HEK293 (cell line): ENCODE measurements around the gene SPACA5.

Source experiments
- CTCF ChIP-seq: fragments of 450-650 bp; formaldehyde crosslinking; IDR thresholded peaks from 2 replicates; pipeline ENCODE4 v1.5.1; 2016; ENCODE audit warnings: missing biosample characterization, missing genetic modification characterization
- KLF8 ChIP-seq: fragments of 450-650 bp; formaldehyde crosslinking; IDR thresholded peaks from 2 replicates; pipeline ENCODE4 v1.5.1; 2016; ENCODE audit warnings: missing biosample characterization, missing genetic modification characterization
- OVOL3 ChIP-seq: fragments of 450-650 bp; formaldehyde crosslinking; IDR thresholded peaks from 2 replicates; pipeline ENCODE4 v1.5.1; 2016; ENCODE audit warnings: missing biosample characterization, missing genetic modification characterization
- PRDM6 ChIP-seq: fragments of 450-650 bp; formaldehyde crosslinking; IDR thresholded peaks from 2 replicates; pipeline ENCODE4 v1.5.1; 2017; ENCODE audit warnings: missing biosample characterization, missing genetic modification characterization
- SCRT2 ChIP-seq: fragments of 450-650 bp; formaldehyde crosslinking; IDR thresholded peaks from 2 replicates; pipeline ENCODE4 v1.5.1; 2016; ENCODE audit warnings: missing biosample characterization, missing genetic modification characterization
- ZBTB10 ChIP-seq: fragments of 450-650 bp; formaldehyde crosslinking; IDR thresholded peaks from 2 replicates; pipeline ENCODE4 v1.5.1; 2016; ENCODE audit warnings: missing biosample characterization, missing genetic modification characterization
- ZBTB17 ChIP-seq: fragments of 450-650 bp; formaldehyde crosslinking; IDR thresholded peaks from 2 replicates; pipeline ENCODE4 v1.5.1; 2016; ENCODE audit warnings: missing biosample characterization, missing genetic modification characterization
- ZBTB26 ChIP-seq: fragments of 450-650 bp; formaldehyde crosslinking; optimal IDR thresholded peaks from 2 replicates; pipeline ENCODE3; 2016; ENCODE audit warnings: missing biosample characterization, mild to moderate bottlenecking, missing genetic modification characterization
- ZBTB44 ChIP-seq: fragments of 450-650 bp; IDR thresholded peaks from 2 replicates; pipeline ENCODE4 v1.5.1; 2018; ENCODE audit warnings: missing biosample characterization, mild to moderate bottlenecking, missing genetic modification characterization
- ZBTB7A ChIP-seq: fragments of 450-650 bp; formaldehyde crosslinking; IDR thresholded peaks from 2 replicates; pipeline ENCODE4 v1.5.1; 2016; ENCODE audit warnings: low read depth, missing biosample characterization, missing genetic modification characterization
- ZNF10 ChIP-seq: fragments of 450-650 bp; formaldehyde crosslinking; IDR thresholded peaks from 2 replicates; pipeline ENCODE4 v1.5.1; 2017; ENCODE audit warnings: missing biosample characterization, missing genetic modification characterization
- ZNF311 ChIP-seq: fragments of 450-650 bp; formaldehyde crosslinking; IDR thresholded peaks from 2 replicates; pipeline ENCODE4 v1.5.1; 2017; ENCODE audit warnings: missing biosample characterization, missing genetic modification characterization, borderline replicate concordance
- ZNF324 ChIP-seq: fragments of 450-650 bp; formaldehyde crosslinking; IDR thresholded peaks from 2 replicates; pipeline ENCODE4 v1.5.1; 2016; ENCODE audit warnings: missing biosample characterization, missing genetic modification characterization
- ZNF416 ChIP-seq: fragments of 450-650 bp; formaldehyde crosslinking; IDR thresholded peaks from 2 replicates; pipeline ENCODE4 v1.5.1; 2016; ENCODE audit warnings: missing biosample characterization, missing genetic modification characterization
- ZNF433 ChIP-seq: fragments of 450-650 bp; formaldehyde crosslinking; IDR thresholded peaks from 2 replicates; pipeline ENCODE4 v1.5.1; 2016; ENCODE audit warnings: missing biosample characterization, missing genetic modification characterization, low read depth
- ZNF449 ChIP-seq: fragments of 450-650 bp; formaldehyde crosslinking; IDR thresholded peaks from 2 replicates; pipeline ENCODE4 v1.5.1; 2017; ENCODE audit warnings: missing biosample characterization, mild to moderate bottlenecking, missing genetic modification characterization, moderate library complexity
- ZNF529 ChIP-seq: fragments of 450-650 bp; formaldehyde crosslinking; IDR thresholded peaks from 2 replicates; pipeline ENCODE4 v1.5.1; 2017; ENCODE audit warnings: missing genetic modification characterization, missing biosample characterization; ENCODE audit not compliant: insufficient replicate concordance
- ZNF555 ChIP-seq: fragments of 450-650 bp; formaldehyde crosslinking; conservative IDR thresholded peaks from 2 replicates; pipeline ENCODE4 v1.5.1; 2017; ENCODE audit warnings: missing biosample characterization, mild to moderate bottlenecking, missing genetic modification characterization, inconsistent platforms
- ZNF580 ChIP-seq: fragments of 450-650 bp; formaldehyde crosslinking; IDR thresholded peaks from 2 replicates; pipeline ENCODE4 v1.5.1; 2016; ENCODE audit warnings: missing biosample characterization, missing genetic modification characterization
- ZNF585B ChIP-seq: fragments of 450-650 bp; formaldehyde crosslinking; IDR thresholded peaks from 2 replicates; pipeline ENCODE4 v1.5.1; 2016; ENCODE audit warnings: missing biosample characterization, missing genetic modification characterization
- ZNF600 ChIP-seq: fragments of 450-650 bp; formaldehyde crosslinking; IDR thresholded peaks from 2 replicates; pipeline ENCODE4 v1.5.1; 2016; ENCODE audit warnings: missing biosample characterization, missing genetic modification characterization
- ZNF677 ChIP-seq: fragments of 450-650 bp; IDR thresholded peaks from 2 replicates; pipeline ENCODE4 v1.5.0; 2018; ENCODE audit warnings: missing biosample characterization, mild to moderate bottlenecking, missing genetic modification characterization, moderate library complexity
- ZNF76 ChIP-seq: fragments of 450-650 bp; formaldehyde crosslinking; IDR thresholded peaks from 2 replicates; pipeline ENCODE4; 2016; ENCODE audit warnings: low read depth, missing biosample characterization, missing genetic modification characterization, borderline replicate concordance
- ZNF791 ChIP-seq: fragments of 450-650 bp; formaldehyde crosslinking; IDR thresholded peaks from 2 replicates; pipeline ENCODE4 v1.5.1; 2016; ENCODE audit warnings: missing biosample characterization, missing genetic modification characterization
- ZNF843 ChIP-seq: fragments of 450-650 bp; formaldehyde crosslinking; IDR thresholded peaks from 2 replicates; pipeline ENCODE4 v1.5.1; 2016; ENCODE audit warnings: missing biosample characterization, missing genetic modification characterization

Gene SPACA5

GRCh38 chrX:48003758-48004457 lies 2.9 kb upstream of the SPACA5 start, which contains the start of gene ZNF182 (continued):
- peak; percentile 71; the same call in 1 of the 2 replicates for TF ChIP-seq ZBTB10 (tag by site-specific recombination)
- TF ChIP-seq ZBTB44 (tag by site-specific recombination), result peak; percentile 40; the same call in 1 of the 2 replicates
- TF ChIP-seq ZNF433 (tag by site-specific recombination), result no peak
- no peak; the same call in none of the 2 replicates for TF ChIP-seq KLF8 (tag by site-specific recombination)
- TF ChIP-seq ZNF324 (tag by site-specific recombination), result 0 out of 2 replicates have a peak, but pooled peaks have one; percentile 54
- TF ChIP-seq ZBTB26 (tag by site-specific recombination), result peak; percentile 23
- no peak for TF ChIP-seq ZNF416
- peak; percentile 65; the same call in 1 of the 2 replicates for TF ChIP-seq ZNF600 (tag by site-specific recombination)
- peak; percentile 95 for TF ChIP-seq OVOL3 (tag by site-specific recombination)
- TF ChIP-seq ZNF843 (tag by site-specific recombination), result 0 out of 2 replicates have a peak, but pooled peaks have one; percentile 36
- no peak for TF ChIP-seq ZNF791
- TF ChIP-seq ZNF10 (tag by site-specific recombination), result no peak
- no peak for TF ChIP-seq ZNF529 (tag by site-specific recombination)
- TF ChIP-seq ZNF311 (tag by site-specific recombination), result no peak
- TF ChIP-seq ZNF449, result peak; percentile 58
- TF ChIP-seq ZBTB17 (tag by site-specific recombination), result peak; percentile 92
- TF ChIP-seq ZNF677, result no peak
- no peak for TF ChIP-seq ZNF585B (tag by site-specific recombination)
- TF ChIP-seq ZNF76 (tag by site-specific recombination), result peak; percentile 59; the same call in 1 of the 2 replicates
- TF ChIP-seq ZNF580 (tag by site-specific recombination), result 0 out of 2 replicates have a peak, but pooled peaks have one; percentile 61
- no peak for TF ChIP-seq PRDM6 (tag by site-specific recombination)
- no peak for TF ChIP-seq CTCF
- no peak for TF ChIP-seq ZBTB7A (tag by site-specific recombination)
- TF ChIP-seq SCRT2 (tag by site-specific recombination), result peak; percentile 51; the same call in 1 of the 2 replicates
- TF ChIP-seq ZNF555 (tag by site-specific recombination), result no peak
